Esophagus muscularis mucosa (tissue), 4 donors: Measurements from ENCODE around the gene PYCR2.

Source experiments
- CTCF ChIP-seq, 3 experiments: fragments of 200-600 bp in 2 of 3; fragments of 450-650 bp in 1 of 3; sonication (generic) in 2 of 3; IDR thresholded peaks; one replicate each; pipeline ENCODE4 v1.5.1; 2017 to 2019; ENCODE audit warnings: antibody characterized with exemption in 3 of 3, mild to moderate bottlenecking in 2 of 3, moderate library complexity in 1 of 3
- EP300 ChIP-seq: sonication (generic); formaldehyde crosslinking; IDR thresholded peaks from one replicate; pipeline ENCODE4 v1.6.1; 2017; ENCODE audit warnings: antibody characterized with exemption
- POLR2A ChIP-seq: fragments of 450-650 bp; IDR thresholded peaks from one replicate; pipeline ENCODE4 v1.6.1; 2017; ENCODE audit warnings: antibody characterized with exemption, moderate library complexity, mild to moderate bottlenecking, low read depth
- POLR2AphosphoS5 ChIP-seq, 2 donors: sonication (generic); formaldehyde crosslinking; IDR thresholded peaks; one replicate each; pipeline ENCODE4 v1.6.1; 2017; ENCODE audit warnings: antibody characterized with exemption in 2 of 2

GRCh38 chr1:225911191-225912130 lies 12.6 kb downstream of the PYCR2 start:
- TF ChIP-seq CTCF (IDR thresholded peaks at IDR 0.05) (peak; percentile 91 to 98 (median 91)), POLR2A (no peak), POLR2AphosphoS5 (IDR thresholded peaks at IDR 0.05) (no peak), EP300 (no peak)
